ENCODE results near the gene PARD6G. TPM values are rescaled to one million over a fixed set of nuclear protein-coding genes. Genes with fewer than 3 reads are reported as not detected.

PARD6G gene
- total RNA-seq, 1 experiment from 2014 or later = 5.4 TPM

DNA sequence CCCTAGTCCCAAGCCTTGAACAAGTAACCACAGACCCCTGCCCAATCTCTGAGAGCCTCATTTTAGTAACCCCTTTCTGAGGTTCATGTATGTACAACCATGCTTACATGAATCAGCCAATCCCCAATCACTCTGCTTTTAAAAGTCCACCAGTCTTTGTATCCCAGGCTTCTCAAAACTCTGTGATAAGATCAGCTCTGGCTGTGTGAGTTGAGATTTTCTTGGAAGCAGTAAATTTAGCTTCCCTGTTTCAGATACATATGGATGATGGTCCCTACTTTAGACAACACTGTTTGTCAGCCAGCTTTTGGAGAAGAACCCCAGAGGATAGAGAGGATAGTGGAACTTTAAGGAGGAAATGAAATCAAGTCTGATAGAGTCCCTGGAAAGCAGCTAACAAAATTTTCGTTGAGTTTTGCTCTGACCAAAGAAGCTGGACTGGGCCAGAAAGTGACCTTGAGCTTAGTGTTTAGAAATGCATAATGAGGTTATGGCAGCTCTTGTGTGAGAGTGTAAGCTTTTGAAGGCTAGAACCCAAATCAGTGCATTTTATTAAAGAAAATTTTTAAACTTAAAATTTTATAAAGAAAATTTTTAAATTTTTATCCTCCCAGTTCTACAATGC is 134.6 kb downstream of the PARD6G start:
- no peak for ATAC-seq
- H3K36me3 ChIP-seq (ENCODE audit: low read depth, low read length) = peaks cover 17% of the 10 kb centered on the region
- H3K4me3 ChIP-seq (ENCODE audit: low read length) = no peak overlapping the region
- H3K27me3 ChIP-seq (ENCODE audit: low read length) = no peaks in the 10 kb centered on the region
- DNase-seq = no peak
- TF ChIP-seq EZH2phosphoT487 (IDR thresholded peaks at IDR 0.05; ENCODE audit: borderline replicate concordance, low read length) = no peak
- intact Hi-C loops (cut with micrococcal nuclease) = loop anchor here (5.0 kb wide), 1 partner anchor 35 kb away; no protein-coding TSS in a partner anchor
- no TSS peak for BruUV-seq (replicated peaks)
- H3K9me3 ChIP-seq (ENCODE audit: low read length) = no peaks in the 10 kb centered on the region
- no peaks in the 10 kb centered on the region for H3K9me2 ChIP-seq (replicated peaks; ENCODE audit: low read length)
- peaks cover 82% of the 10 kb centered on the region for H3K79me2 ChIP-seq (ENCODE audit: low read length)
- H3F3A ChIP-seq (ENCODE audit: low read length, unreplicated experiment) = no peaks in the 10 kb centered on the region
- H3K4me1 ChIP-seq (ENCODE audit: insufficient read depth, low read length) = peaks cover 10% of the 10 kb centered on the region; the same call in 1 of the 2 replicates
- H2AFZ ChIP-seq (ENCODE audit: low read length) = no peak overlapping the region
- no peak overlapping the region for H3K4me2 ChIP-seq (ENCODE audit: low read length)
- H3K9ac ChIP-seq (ENCODE audit: low read length) = no peak overlapping the region
- H4K20me1 ChIP-seq (ENCODE audit: low read length) = peaks cover 74% of the 10 kb centered on the region
- CTCF ChIA-PET = no interaction called here
- no peak overlapping the region for H3K27ac ChIP-seq (ENCODE audit: low read length)
- POLR2A ChIA-PET (ENCODE audit: unreplicated experiment) = no interaction called here

DNA sequence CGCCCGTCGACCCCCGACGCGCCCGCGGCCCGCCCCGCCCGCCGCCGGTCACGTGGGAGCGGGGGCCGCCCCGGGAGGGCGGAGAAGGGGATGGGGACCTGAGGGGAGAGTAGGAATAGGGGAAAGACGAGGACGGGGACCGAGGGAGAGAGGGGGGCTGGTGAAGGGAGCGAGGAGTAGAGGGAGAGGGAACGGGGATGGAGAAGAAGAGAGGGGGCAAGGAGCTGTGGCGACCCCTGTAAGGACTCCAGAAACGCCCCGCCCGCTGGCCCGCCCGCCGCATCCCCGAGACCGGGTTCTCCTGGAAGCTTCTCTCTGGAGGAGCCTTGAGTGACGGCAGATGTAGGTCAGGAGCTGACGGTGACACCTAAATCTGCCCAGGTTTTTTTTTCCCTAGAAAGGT is 137.6 kb downstream of the PARD6G start:
- Histone ChIP-seq H3K4me1 (ENCODE audit: insufficient read depth, low read length) (peaks cover 10% of the 10 kb centered on the region; the same call in 1 of the 2 replicates), H3K9ac (ENCODE audit: low read length) (peak overlapping the region; percentile 85), H3K27ac (ENCODE audit: low read length) (no peak overlapping the region), H3F3A (ENCODE audit: low read length, unreplicated experiment) (no peaks in the 10 kb centered on the region), H3K9me3 (ENCODE audit: low read length) (no peaks in the 10 kb centered on the region), H3K79me2 (ENCODE audit: low read length) (peaks cover 52% of the 10 kb centered on the region), H3K36me3 (ENCODE audit: low read depth, low read length) (peaks cover 12% of the 10 kb centered on the region), H3K9me2 (replicated peaks; ENCODE audit: low read length) (no peaks in the 10 kb centered on the region), H3K27me3 (ENCODE audit: low read length) (no peaks in the 10 kb centered on the region), H2AFZ (ENCODE audit: low read length) (no peak overlapping the region), H4K20me1 (ENCODE audit: low read length) (peaks cover 43% of the 10 kb centered on the region), H3K4me3 (ENCODE audit: low read length) (peak overlapping the region; percentile 87), H3K4me2 (ENCODE audit: low read length) (peak overlapping the region; percentile 82)
- peak; percentile 32 for ATAC-seq
- peak; percentile 25 for DNase-seq
- TF ChIP-seq EZH2 (IDR thresholded peaks at IDR 0.05; ENCODE audit: low read length, unreplicated experiment) (no peak), EZH2phosphoT487 (IDR thresholded peaks at IDR 0.05; ENCODE audit: borderline replicate concordance, low read length) (no peak)
- TF ChIP-seq, protein P1, sequence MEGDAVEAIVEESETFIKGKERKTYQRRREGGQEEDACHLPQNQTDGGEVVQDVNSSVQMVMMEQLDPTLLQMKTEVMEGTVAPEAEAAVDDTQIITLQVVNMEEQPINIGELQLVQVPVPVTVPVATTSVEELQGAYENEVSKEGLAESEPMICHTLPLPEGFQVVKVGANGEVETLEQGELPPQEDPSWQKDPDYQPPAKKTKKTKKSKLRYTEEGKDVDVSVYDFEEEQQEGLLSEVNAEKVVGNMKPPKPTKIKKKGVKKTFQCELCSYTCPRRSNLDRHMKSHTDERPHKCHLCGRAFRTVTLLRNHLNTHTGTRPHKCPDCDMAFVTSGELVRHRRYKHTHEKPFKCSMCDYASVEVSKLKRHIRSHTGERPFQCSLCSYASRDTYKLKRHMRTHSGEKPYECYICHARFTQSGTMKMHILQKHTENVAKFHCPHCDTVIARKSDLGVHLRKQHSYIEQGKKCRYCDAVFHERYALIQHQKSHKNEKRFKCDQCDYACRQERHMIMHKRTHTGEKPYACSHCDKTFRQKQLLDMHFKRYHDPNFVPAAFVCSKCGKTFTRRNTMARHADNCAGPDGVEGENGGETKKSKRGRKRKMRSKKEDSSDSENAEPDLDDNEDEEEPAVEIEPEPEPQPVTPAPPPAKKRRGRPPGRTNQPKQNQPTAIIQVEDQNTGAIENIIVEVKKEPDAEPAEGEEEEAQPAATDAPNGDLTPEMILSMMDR (conservative IDR thresholded peaks at IDR 0.05; ENCODE audit: low read depth, low read length) = no peak
- intact Hi-C loops (cut with micrococcal nuclease) = loop anchor here (2.0 to 5.0 kb wide), 2 partner anchors 38 to 77 kb away; no protein-coding TSS in a partner anchor
- ChIA-PET CTCF (no interaction called here), POLR2A (ENCODE audit: unreplicated experiment) (no interaction called here)
- no TSS peak for BruUV-seq (replicated peaks)

DNA sequence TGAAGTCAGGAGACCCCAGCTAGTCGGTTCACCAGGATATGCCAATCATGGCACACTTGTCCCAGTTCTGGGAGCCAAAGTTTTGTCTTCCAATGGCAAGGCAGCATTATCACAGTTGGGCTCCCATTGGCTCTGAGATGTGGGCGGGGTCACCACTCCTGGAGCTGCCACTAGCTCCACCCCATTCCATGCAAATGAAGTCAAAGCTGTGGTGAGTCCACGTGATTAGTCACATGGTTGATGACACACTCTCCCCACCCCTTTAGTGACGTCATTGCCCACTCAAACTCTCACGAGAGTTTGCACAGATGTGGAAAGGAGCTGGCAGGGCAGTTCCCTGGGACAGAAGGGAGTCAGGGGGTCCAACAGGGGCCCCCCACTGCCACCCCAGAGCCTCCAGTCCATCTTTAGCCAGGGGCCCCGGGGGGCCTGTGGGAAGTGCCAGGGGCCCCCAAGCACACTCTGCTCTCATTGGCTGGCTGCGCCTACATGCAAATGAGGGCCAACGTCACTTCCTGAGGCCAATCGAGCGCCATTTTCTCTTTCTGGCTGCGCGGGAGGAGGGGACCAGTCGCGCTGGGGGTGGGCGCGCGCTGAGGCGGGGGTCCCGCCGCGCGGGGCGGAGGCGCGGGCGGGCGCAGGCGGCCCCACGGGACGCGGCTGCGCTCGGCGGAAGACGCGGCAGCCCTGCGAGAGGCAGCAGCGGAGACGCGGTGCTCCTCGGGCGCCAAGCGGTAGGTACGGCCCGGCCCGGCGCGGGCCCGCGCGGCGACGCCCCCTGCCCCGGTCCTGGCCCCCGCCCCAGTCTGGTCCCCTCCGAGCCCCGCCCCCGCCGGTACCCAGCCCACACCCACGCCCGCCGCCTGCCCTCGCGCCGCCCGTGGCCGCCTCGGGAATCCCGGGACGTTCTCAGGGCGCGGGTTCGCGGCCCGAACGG is 138.3 kb downstream of the PARD6G start, which contains the start of gene ADNP2:
Gene ADNP2, plus strand, starts transcription at position 524 of the 937 bp plus-strand sequence. CDS start 8,281 bp downstream, outside the sequence.
- BruUV-seq (replicated peaks) = no TSS peak
- CTCF ChIA-PET = no interaction called here
- no peak for TF ChIP-seq EZH2 (IDR thresholded peaks at IDR 0.05; ENCODE audit: low read length, unreplicated experiment)
- TF ChIP-seq, protein P1 (conservative IDR thresholded peaks at IDR 0.05; ENCODE audit: low read depth, low read length) = no peak
- TF ChIP-seq EZH2phosphoT487 (IDR thresholded peaks at IDR 0.05; ENCODE audit: borderline replicate concordance, low read length) = no peak
- intact Hi-C loops (cut with micrococcal nuclease) = loop anchor here (2.0 kb wide), 1 partner anchor 76 kb away; no protein-coding TSS in a partner anchor
- DNase-seq (peak; percentile 97), ATAC-seq (peak; percentile 83)
- Histone ChIP-seq H3K9ac (ENCODE audit: low read length) (peak within 1 kb of the TSS; percentile 85), H3K27me3 (ENCODE audit: low read length) (no peaks in the 10 kb centered on the region), H3K9me2 (replicated peaks; ENCODE audit: low read length) (no peaks in the 10 kb centered on the region), H3K27ac (ENCODE audit: low read length) (peak within 1 kb of the TSS; percentile 77), H3K9me3 (ENCODE audit: low read length) (no peaks in the 10 kb centered on the region), H3K4me3 (ENCODE audit: low read length) (peak within 1 kb of the TSS; percentile 87), H2AFZ (ENCODE audit: low read length) (peak within 1 kb of the TSS; percentile 87), H3K4me1 (ENCODE audit: insufficient read depth, low read length) (peaks cover 10% of the 10 kb centered on the region; the same call in 1 of the 2 replicates), H3K79me2 (ENCODE audit: low read length) (peaks cover 45% of the 10 kb centered on the region), H3K36me3 (ENCODE audit: low read depth, low read length) (peaks cover 9% of the 10 kb centered on the region), H3K4me2 (ENCODE audit: low read length) (peak within 1 kb of the TSS; percentile 82), H4K20me1 (ENCODE audit: low read length) (peaks cover 36% of the 10 kb centered on the region), H3F3A (ENCODE audit: low read length, unreplicated experiment) (no peaks in the 10 kb centered on the region)
- POLR2A ChIA-PET (ENCODE audit: unreplicated experiment) = interaction anchor here (0.5 kb wide), 1 partner anchor 16 kb away, joined by 3 read pairs; no protein-coding TSS in a partner anchor

All from PC-3 (cell line).